ENCODE results near the gene SPTSSA.

GRCh38 chr14:34387974-34388516 lies 74.0 kb downstream of the SPTSSA start:
- TF ChIP-seq CTCF (IDR thresholded peaks at IDR 0.05) (no peak), POLR2A (IDR thresholded peaks at IDR 0.05) (no peak)
